Transverse colon (tissue), 3 donors: ENCODE results near the gene TMEM250.

ENCODE experiments used
- CTCF ChIP-seq, 5 experiments: fragments of 200-600 bp in 3 of 5; fragments of 450-650 bp in 2 of 5; sonication (generic) in 3 of 5; IDR thresholded peaks; 1 replicate in 2 of 5; 2 replicates in 3 of 5; pipeline ENCODE4 v1.5.1; 2016 to 2017; ENCODE audit warnings: antibody characterized with exemption in 5 of 5, inconsistent platforms in 3 of 5, mild to moderate bottlenecking in 2 of 5, moderate library complexity in 1 of 5
- EP300 ChIP-seq: sonication (generic); formaldehyde crosslinking; IDR thresholded peaks from one replicate; pipeline ENCODE4 v1.6.1; 2017; ENCODE audit warnings: antibody characterized with exemption, low read depth

- TF ChIP-seq CTCF (IDR thresholded peaks at IDR 0.05) (no peak), EP300 (no peak)
These were observed 19.8 kb downstream of the TMEM250 start for GRCh38 chr9:136098844-136099243.
